ENCODE results near the gene NRXN3.

GRCh38 chr14:79630288-79630960, 1460.3 kb downstream of the NRXN3 start:
- TF ChIP-seq CTCF (IDR thresholded peaks at IDR 0.05) (no peak), EZH2phosphoT487 (IDR thresholded peaks at IDR 0.05) (no peak), EZH2 (IDR thresholded peaks at IDR 0.05) (no peak)
